ENCODE data around the gene MMP7. TPM values are rescaled to one million over a fixed set of nuclear protein-coding genes. Genes with fewer than 3 reads are reported as not detected.

Gene MMP7
- total RNA-seq, 1 experiment from 2014 or later = not detected

- Histone ChIP-seq H3K4me2 (ENCODE audit: insufficient read depth, insufficient read length, low read length) (no peak overlapping the region), H3K23me2 (ENCODE audit: insufficient read length, low read depth, low read length, poor library complexity, severe bottlenecking) (no peaks in the 10 kb centered on the region), H3K27me3 (ENCODE audit: insufficient read depth, low read length) (no peaks in the 10 kb centered on the region), H4K20me1 (ENCODE audit: control insufficient read depth, insufficient read depth, insufficient read length) (no peaks in the 10 kb centered on the region), H3K4ac (ENCODE audit: low read depth, low read length) (no peak overlapping the region), H2BK120ac (ENCODE audit: low read depth, low read length, poor library complexity, severe bottlenecking) (no peak overlapping the region), H3K14ac (ENCODE audit: insufficient read depth, low read length) (no peak overlapping the region), H3K79me1 (ENCODE audit: insufficient read depth, low read depth, low read length, poor library complexity, severe bottlenecking) (no peaks in the 10 kb centered on the region), H2AK5ac (ENCODE audit: insufficient read length, low read length) (no peak overlapping the region), H3K4me1 (ENCODE audit: insufficient read depth, low read length) (peaks cover 2% of the 10 kb centered on the region), H3K9me3 (ENCODE audit: control insufficient read depth, low read depth, low read length) (no peaks in the 10 kb centered on the region), H3K18ac (ENCODE audit: insufficient read length, low read depth, low read length) (no peak overlapping the region), H3K27ac (ENCODE audit: insufficient read length, low read depth, low read length) (no peak overlapping the region), H4K91ac (ENCODE audit: insufficient read length, low read depth, low read length) (no peak overlapping the region), H3K23ac (ENCODE audit: insufficient read length, low read depth, low read length) (no peak overlapping the region), H2BK15ac (ENCODE audit: low read depth, low read length) (no peak overlapping the region), H3K9ac (ENCODE audit: extremely low read depth, insufficient read length, low read length) (no peak overlapping the region), H4K5ac (ENCODE audit: insufficient read length, low read depth, low read length) (no peak overlapping the region), H2AFZ (ENCODE audit: low read length) (no peak overlapping the region), H2BK5ac (ENCODE audit: insufficient read length, low read length) (no peak overlapping the region), H3T11ph (ENCODE audit: low read length) (no peak overlapping the region), H3K79me2 (ENCODE audit: insufficient read depth, low read length) (no peaks in the 10 kb centered on the region), H4K8ac (replicated peaks; ENCODE audit: insufficient read length, low read depth, low read length) (no peak overlapping the region), H3K56ac (ENCODE audit: insufficient read length, low read depth, low read length) (no peak overlapping the region), H2BK12ac (ENCODE audit: insufficient read length, low read depth, low read length) (no peak overlapping the region), H2BK20ac (ENCODE audit: low read depth, low read length, poor library complexity, severe bottlenecking) (no peak overlapping the region)
- no peak for DNase-seq
- no peak overlapping the region for H3K27ac Mint-ChIP-seq
- no peak for TF ChIP-seq CTCF (conservative IDR thresholded peaks at IDR 0.05)
- no peaks in the 10 kb centered on the region for H3K9me3 Mint-ChIP-seq
- H3K4me3 Mint-ChIP-seq = no peak overlapping the region
- no peaks in the 10 kb centered on the region for H3K27me3 Mint-ChIP-seq (ENCODE audit: low read depth)
- WGBS (ENCODE audit: extremely low coverage, insufficient read length, low lambda C conversion rate) = no CpG with 5 or more reads among the region's 5 CpGs
- H3K4me1 Mint-ChIP-seq = peaks cover 7 to 9% of the 10 kb centered on the region in 2 experiments
- H3K36me3 Mint-ChIP-seq (ENCODE audit: insufficient read depth in 1 of 3, low read depth in 3 of 3) = no peaks in the 10 kb centered on the region
Observed at GRCh38 chr11:102553835-102554282, 23.3 kb upstream of the MMP7 start.
